HepG2 (cell line): ENCODE data around the gene KRTAP5-4. TPM values are rescaled to one million over a fixed set of nuclear protein-coding genes. Genes with fewer than 3 reads are reported as not detected.

Experiments used
- ATAC-seq: fragments of 200-7000 bp; cut with Tn5 transposase; 3 replicates; pipeline ENCODE4 v1.9.1; 2020; ENCODE audit warnings: mild to moderate bottlenecking, moderate library complexity
- BruUV-seq: library from RNA; stranded (reverse); fragments of 400-500 nt; replicated peaks from 2 replicates; lab custom pipeline; 2021; lab: Mats Ljungman, UMichigan
- CTCF ChIA-PET: fragments of 300-600 bp; formaldehyde crosslinking; extraction: SDS; loops from one replicate; lab custom pipeline; 2021; ENCODE audit warnings: low total read pairs, inconsistent platforms, low intra/inter-chr PET ratio; lab: Yijun Ruan, JAX
- POLR2A ChIA-PET: fragments of 350-600 bp; sonication (Branson Sonifier 250); formaldehyde crosslinking; loops from one replicate; lab custom pipeline; 2020; ENCODE audit warnings: antibody characterized with exemption, inconsistent platforms; lab: Yijun Ruan, JAX
- DNase-seq: peaks from one replicate; pipeline ENCODE4 v3.0.0-alpha.2; 2015; ENCODE audit warnings: low spot score
- FAIRE-seq: peaks from 3 replicates; lab custom pipeline; 2011; peaks lifted over from hg19 to GRCh38; lab: Jason Lieb, UNC
- H2AFZ ChIP-seq: one replicate; pipeline ENCODE4 v1.6.1; 2011; ENCODE audit warnings: low read length, inconsistent platforms
- H3K27ac ChIP-seq: fragments of 300-600 bp; 3 replicates; pipeline ENCODE4 v1.8.0; 2011; ENCODE audit warnings: mixed run types, mild to moderate bottlenecking, mixed read lengths, low read length, inconsistent platforms; ENCODE audit not compliant: insufficient read depth; ENCODE audit errors: extremely low read length
- H3K27me3 ChIP-seq, 2 experiments: fragments of 200-600 bp in 1 of 2; 2 replicates in 1 of 2; 3 replicates in 1 of 2; pipeline versions ENCODE4 v1.6.0 to v1.8.0; 2011; ENCODE audit warnings: low read length in 2 of 2, mild to moderate bottlenecking in 2 of 2, moderate library complexity in 2 of 2, inconsistent platforms in 1 of 2; ENCODE audit not compliant: insufficient read depth in 2 of 2, control insufficient read depth in 1 of 2
- H3K36me3 ChIP-seq, 2 experiments: fragments of 200-600 bp in 1 of 2; replicated peaks in 1 of 2; 2 replicates in 1 of 2; 3 replicates in 1 of 2; pipeline versions ENCODE4 v1.5.1 to v1.8.0; 2011; ENCODE audit warnings: low read length in 2 of 2, inconsistent platforms in 1 of 2; ENCODE audit not compliant: insufficient read depth in 2 of 2, control insufficient read depth in 1 of 2
- H3K4me1 ChIP-seq: 2 replicates; pipeline ENCODE4 v1.5.1; 2012; ENCODE audit warnings: low read length, inconsistent platforms; ENCODE audit not compliant: insufficient read depth
- H3K4me2 ChIP-seq: 2 replicates; pipeline ENCODE4 v1.6.0; 2011; ENCODE audit warnings: low read depth, low read length, inconsistent platforms
- H3K4me3 ChIP-seq, 3 experiments: fragments of 200-600 bp in 1 of 3; sonication (generic), shearing (Covaris generic) in 1 of 3; replicated peaks in 1 of 3; 2 replicates each; pipeline ENCODE4 v1.5.1; 2011 to 2016; ENCODE audit warnings: low read length in 3 of 3, inconsistent platforms in 2 of 3, low read depth in 2 of 3, mild to moderate bottlenecking in 2 of 3, control low read depth in 1 of 3, mixed read lengths in 1 of 3; ENCODE audit not compliant: insufficient read depth in 1 of 3
- H3K79me2 ChIP-seq: one replicate; pipeline ENCODE4 v1.6.1; 2011; ENCODE audit warnings: low read length, inconsistent platforms; ENCODE audit not compliant: insufficient read depth
- H3K9ac ChIP-seq: 2 replicates; pipeline ENCODE4 v1.6.0; 2011; ENCODE audit warnings: mild to moderate bottlenecking, low read depth, low read length, inconsistent platforms; ENCODE audit not compliant: insufficient read depth
- H3K9me3 ChIP-seq: 2 replicates; pipeline ENCODE4 v1.5.1; 2012; ENCODE audit warnings: mild to moderate bottlenecking, low read length
- H4K20me1 ChIP-seq: 2 replicates; pipeline ENCODE4 v1.6.0; 2011; ENCODE audit warnings: inconsistent platforms, mild to moderate bottlenecking, low read length, moderate library complexity; ENCODE audit not compliant: insufficient read depth
- BRD4 ChIP-seq: sonication (generic); formaldehyde crosslinking; IDR thresholded peaks from 2 replicates; pipeline ENCODE4 v1.4.0; 2020; ENCODE audit warnings: missing genetic modification reagents
- CCAR2 ChIP-seq: fragments of 200-400 bp; formaldehyde crosslinking; optimal IDR thresholded peaks from 2 replicates; pipeline ENCODE3; 2018; ENCODE audit warnings: low read depth, mild to moderate bottlenecking, low read length, moderate library complexity
- HNRNPL ChIP-seq: fragments of 200-400 bp; formaldehyde crosslinking; IDR thresholded peaks from 2 replicates; pipeline ENCODE4 v1.6.1; 2017; ENCODE audit warnings: mild to moderate bottlenecking, low read depth, low read length
- PLRG1 ChIP-seq: fragments of 450-650 bp; conservative IDR thresholded peaks from 2 replicates; pipeline ENCODE4 v1.6.1; 2016
- RFXANK ChIP-seq: IDR thresholded peaks from 2 replicates; pipeline ENCODE4 v1.6.1; 2016
- SAFB2 ChIP-seq: sonication (generic); formaldehyde crosslinking; IDR thresholded peaks from 2 replicates; pipeline ENCODE4 v1.5.1; 2020; ENCODE audit warnings: missing genetic modification reagents, low read depth, mild to moderate bottlenecking, borderline replicate concordance
- SALL1 ChIP-seq: sonication (generic); formaldehyde crosslinking; IDR thresholded peaks from 2 replicates; pipeline ENCODE4 v1.8.0; 2022; ENCODE audit warnings: mild to moderate bottlenecking, missing genetic modification reagents
- SKI ChIP-seq: fragments of 450-650 bp; IDR thresholded peaks from one replicate; pipeline ENCODE4 v1.6.1; 2018; ENCODE audit warnings: mild to moderate bottlenecking; ENCODE audit not compliant: partially characterized antibody
- THAP11 ChIP-seq: IDR thresholded peaks from 2 replicates; pipeline ENCODE4 v1.6.1; 2016; ENCODE audit warnings: missing biosample characterization, missing genetic modification reagents
- ZBTB38 ChIP-seq: sonication (generic); formaldehyde crosslinking; IDR thresholded peaks from 2 replicates; pipeline ENCODE4 v1.5.1; 2020; ENCODE audit warnings: mild to moderate bottlenecking, missing genetic modification reagents
- ZFP41 ChIP-seq: sonication (generic); formaldehyde crosslinking; IDR thresholded peaks from 2 replicates; pipeline ENCODE4 v1.4.0; 2020; ENCODE audit warnings: mild to moderate bottlenecking, missing genetic modification reagents, borderline replicate concordance
- ZNF136 ChIP-seq: sonication (generic); formaldehyde crosslinking; IDR thresholded peaks from 2 replicates; pipeline ENCODE4 v1.8.1; 2022; ENCODE audit warnings: low read depth, mild to moderate bottlenecking, moderate library complexity, missing genetic modification reagents
- ZNF225 ChIP-seq: sonication (generic); formaldehyde crosslinking; IDR thresholded peaks from 2 replicates; pipeline ENCODE4 v1.4.0; 2020; ENCODE audit warnings: mild to moderate bottlenecking, missing genetic modification reagents
- ZNF530 ChIP-seq: sonication (generic); formaldehyde crosslinking; IDR thresholded peaks from 2 replicates; pipeline ENCODE4 v1.5.0; 2020; ENCODE audit warnings: low read depth, mild to moderate bottlenecking, missing genetic modification reagents
- ZNF562 ChIP-seq: sonication (generic); formaldehyde crosslinking; IDR thresholded peaks from 2 replicates; pipeline ENCODE4 v1.8.0; 2022; ENCODE audit warnings: missing genetic modification reagents, borderline replicate concordance
- ZNF687 ChIP-seq: sonication (generic); formaldehyde crosslinking; IDR thresholded peaks from 2 replicates; pipeline ENCODE4 v1.5.1; 2020; ENCODE audit warnings: mild to moderate bottlenecking, missing genetic modification reagents, moderate library complexity
- WGBS: methylation state at CpG from one replicate; pipeline ENCODE4 v1.1.6; 2017; ENCODE audit warnings: low lambda C conversion rate; 5-methylcytosine and 5-hydroxymethylcytosine counted together
- in situ Hi-C: cut with HindIII; loops from 2 replicates; pipeline ENCODE4 v1.10.0; 2017; ENCODE audit warnings: low pct_unique_long_range_greater_than_20kb; ENCODE audit not compliant: extremely low pct_ligation_motif_present
- intact Hi-C: fragments of 100-400 bp; cut with micrococcal nuclease; formaldehyde crosslinking; loops from one replicate; pipeline ENCODE4 v1.10.0; 2022; ENCODE audit not compliant: unreplicated experiment
- polyA plus RNA-seq, 8 experiments: library from polyadenylated mRNA; depleted of rRNA in 3 of 8; stranded (reverse) in 7 of 8; unstranded in 1 of 8; fragments of >200 nt; fragmentation: Illumina TruSeq in 4 of 8; extraction: Trizol in 4 of 8; gene quantifications; 2 replicates each; pipeline versions ENCODE4 v1.2.1 to v1.2.3, GENCODE V29; 2011 to 2016; ENCODE audit warnings: low read depth in 4 of 8, missing spikeins in 1 of 8, mixed read lengths in 1 of 8; ENCODE audit not compliant: insufficient read depth in 1 of 8
- total RNA-seq, 5 experiments: library from RNA; depleted of rRNA; stranded (reverse); fragments of >200 nt; fragmentation: Illumina TruSeq; extraction: Trizol; gene quantifications; 2 replicates each; pipeline ENCODE4 v1.2.3, GENCODE V29; 2016; ENCODE audit warnings: low read depth in 1 of 5

The KRTAP5-4 gene
- total and polyA plus RNA-seq, 2 of the 13 experiments (the other 11 are each of a cell fraction or from before 2014, with no cell fraction given), result not detected

DNA sequence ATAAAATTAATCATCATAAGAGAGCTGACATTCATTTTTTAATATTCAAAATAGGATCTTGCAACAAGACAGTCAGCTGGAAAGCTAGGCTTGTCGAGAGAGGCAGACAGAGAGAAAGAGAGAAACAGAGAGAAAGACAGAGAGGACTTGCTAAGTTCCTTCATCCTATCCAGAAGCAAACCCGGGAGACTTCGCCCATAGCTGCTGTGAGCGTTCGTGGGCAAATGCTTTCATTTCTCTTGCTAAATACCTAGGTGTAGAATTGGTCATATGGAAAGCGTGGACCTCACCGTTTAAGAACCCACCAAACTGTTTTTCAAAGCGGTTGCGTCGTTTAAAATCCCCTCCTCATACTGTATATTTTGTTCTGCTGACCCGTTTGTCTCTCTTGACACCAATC, 49.7 kb upstream of the KRTAP5-4 start:
- Histone ChIP-seq H3K9ac (no peak overlapping the region), H3K27ac (peak overlapping the region; percentile 95), H3K36me3 (no peaks in the 10 kb centered on the region), H4K20me1 (no peaks in the 10 kb centered on the region), H3K27me3 (no peaks in the 10 kb centered on the region), H3K4me3 (no peak overlapping the region), H3K79me2 (no peaks in the 10 kb centered on the region), H3K4me2 (no peak overlapping the region), H2AFZ (no peak overlapping the region), H3K4me1 (peaks cover 81% of the 10 kb centered on the region), H3K9me3 (no peaks in the 10 kb centered on the region)
- TF ChIP-seq BRD4 (CRISPR knock-in tag), result 0 out of 2 replicates have a peak, but pooled peaks have one; percentile 55
- TF ChIP-seq THAP11 (CRISPR knock-in tag), result no peak
- DNase-seq (no peak), ATAC-seq (no peak), FAIRE-seq (no peak)
- ChIA-PET POLR2A (interaction anchor here (7.2 kb wide), 1 partner anchor 20 kb away, joined by 141 read pairs; no protein-coding TSS in a partner anchor), CTCF (no interaction called here)
- intact Hi-C loops, result no loop called here
- no TSS peak for BruUV-seq
- in situ Hi-C loops, result no loop called here
- WGBS, result 96% methylated on average over 11 of the region's 11 CpGs

DNA sequence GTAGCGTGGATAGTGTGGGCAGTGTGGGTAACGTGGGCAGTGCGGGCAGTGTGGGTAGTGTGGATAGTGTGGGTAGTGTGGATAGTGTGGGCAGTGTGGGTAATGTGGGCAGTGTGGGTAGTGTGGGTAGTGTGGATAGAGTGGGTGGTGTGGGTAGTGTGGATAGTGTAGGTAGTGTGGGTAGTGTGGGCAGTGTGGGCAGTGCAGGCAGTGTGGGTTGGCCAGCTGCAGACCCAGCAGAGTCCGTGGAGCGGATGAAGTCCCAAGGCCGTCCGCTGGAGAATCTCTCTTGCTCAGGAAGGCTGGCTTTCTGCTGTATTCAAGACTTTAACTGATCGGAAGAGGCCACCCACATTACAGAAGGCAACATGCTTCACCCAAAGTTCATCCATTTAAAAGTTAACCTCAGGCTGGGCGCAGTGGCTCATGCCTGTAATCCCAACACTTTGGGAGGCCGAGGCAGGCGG, 49.0 kb upstream of the KRTAP5-4 start:
- ATAC-seq (no peak), FAIRE-seq (peak; percentile 12), DNase-seq (no peak)
- Histone ChIP-seq H3K27me3 (no peaks in the 10 kb centered on the region), H3K4me2 (no peak overlapping the region), H3K9ac (peak overlapping the region; percentile 34), H3K36me3 (no peaks in the 10 kb centered on the region), H3K27ac (peak overlapping the region; percentile 50), H2AFZ (no peak overlapping the region), H3K4me3 (no peak overlapping the region), H4K20me1 (no peaks in the 10 kb centered on the region), H3K4me1 (peaks cover 74% of the 10 kb centered on the region), H3K79me2 (no peaks in the 10 kb centered on the region), H3K9me3 (no peaks in the 10 kb centered on the region)
- WGBS, result 92% methylated on average over 11 of the region's 11 CpGs
- in situ Hi-C loops (no loop called here), intact Hi-C loops (no loop called here)
- CTCF ChIA-PET, result no interaction called here
- no TSS peak for BruUV-seq
- POLR2A ChIA-PET, result interaction anchor here (7.2 kb wide), 1 partner anchor 21 kb away, joined by 141 read pairs; no protein-coding TSS in a partner anchor
- no peak for TF ChIP-seq PLRG1
- TF ChIP-seq ZBTB38, result peak; percentile 91
- TF ChIP-seq ZNF687 (CRISPR knock-in tag), result peak; percentile 70
- no peak for TF ChIP-seq CCAR2
- 0 out of 2 replicates have a peak, but pooled peaks have one; percentile 17 for TF ChIP-seq SALL1
- 0 out of 2 replicates have a peak, but pooled peaks have one; percentile 26 for TF ChIP-seq ZNF225
- TF ChIP-seq ZFP41 (CRISPR knock-in tag), result peak; percentile 68; the same call in 1 of the 2 replicates
- no peak for TF ChIP-seq ZNF530 (CRISPR knock-in tag)
- no peak for TF ChIP-seq ZNF562 (CRISPR knock-in tag)
- TF ChIP-seq SAFB2 (CRISPR knock-in tag), result 0 out of 2 replicates have a peak, but pooled peaks have one; percentile 36
- TF ChIP-seq RFXANK (CRISPR knock-in tag), result no peak
- no peak for TF ChIP-seq ZNF136 (CRISPR knock-in tag)
- TF ChIP-seq HNRNPL, result peak; percentile 88
- TF ChIP-seq SKI, result no peak
